Heart right ventricle (tissue), 16 donors: ENCODE results near the gene WIPF2. TPM values are rescaled to one million over a fixed set of nuclear protein-coding genes. Genes with fewer than 3 reads are reported as not detected.
A peak's percentile ranks its signal among the peaks of the same experiment; 100 is the strongest.

Experiments
- ATAC-seq, 8 donors: fragments of 200-7000 bp; cut with Tn5 transposase; one replicate each; pipeline ENCODE4 v1.9.1; 2020; ENCODE audit warnings: mild to moderate bottlenecking in 8 of 8, moderate library complexity in 8 of 8, moderate number of reproducible peaks in 1 of 8
- DNase-seq, 2 donors: peaks; one replicate each; pipeline ENCODE4 v3.0.0-alpha.2; 2020
- H3K27ac ChIP-seq, 10 donors: fragments of 200-600 bp; sonication (generic) in 2 of 10; one replicate each; pipeline versions ENCODE4 v1.5.0 to v1.8.0; 2020 to 2022; ENCODE audit warnings: mild to moderate bottlenecking in 3 of 10
- H3K27me3 ChIP-seq, 7 donors: fragments of 200-600 bp; one replicate each; pipeline ENCODE4 v1.8.0; 2021 to 2022; ENCODE audit warnings: mild to moderate bottlenecking in 2 of 7
- H3K36me3 ChIP-seq, 9 donors: fragments of 200-600 bp; sonication (generic) in 1 of 9; one replicate each; pipeline versions ENCODE4 v1.5.0 to v1.8.0; 2020 to 2022; ENCODE audit warnings: mild to moderate bottlenecking in 2 of 9
- H3K4me1 ChIP-seq, 9 donors: fragments of 200-600 bp; sonication (generic) in 1 of 9; one replicate each; pipeline versions ENCODE4 v1.5.0 to v1.8.0; 2020 to 2022; ENCODE audit warnings: mild to moderate bottlenecking in 4 of 9
- H3K4me3 ChIP-seq, 10 donors: fragments of 200-600 bp; sonication (generic) in 2 of 10; one replicate each; pipeline versions ENCODE4 v1.5.0 to v1.8.0; 2020 to 2022; ENCODE audit warnings: mild to moderate bottlenecking in 7 of 10, moderate library complexity in 2 of 10
- H3K9me3 ChIP-seq, 11 donors: fragments of 200-600 bp in 10 of 11; sonication (generic) in 2 of 11; one replicate each; pipeline versions ENCODE4 v1.5.0 to v1.8.0; 2013 to 2022; ENCODE audit warnings: mild to moderate bottlenecking in 2 of 11, control low read depth in 1 of 11, moderate library complexity in 1 of 11
- CTCF ChIP-seq, 9 donors: fragments of 200-600 bp; sonication (generic) in 2 of 9; IDR thresholded peaks; one replicate each; pipeline versions ENCODE4 v1.5.0 to v1.8.0; 2021 to 2022; ENCODE audit warnings: antibody characterized with exemption in 9 of 9, mild to moderate bottlenecking in 5 of 9, moderate library complexity in 1 of 9
- whole genome bisulfite sequencing, 2 donors: extraction: QIAGEN DNeasy Blood & Tissue Kit; methylation state at CpG; one replicate each; pipeline ENCODE4 v1.1.7; 2013; ENCODE audit warnings: inconsistent platforms in 1 of 2; 5-methylcytosine and 5-hydroxymethylcytosine counted together
- intact Hi-C, 10 donors: fragments of 100-400 bp; cut with DNase I; formaldehyde crosslinking; loops; one replicate each; pipeline versions ENCODE4 v1.11.1 to v1.14.2; 2022
- polyA plus RNA-seq, 2 donors: library from polyadenylated mRNA; stranded (reverse); fragments of 200-250 nt; gene quantifications; one replicate each; pipeline ENCODE4 v1.2.3, GENCODE V29; 2013
- total RNA-seq, 10 donors: library from RNA; stranded (reverse); fragmentation: NEBNext Ultra II Directional in 3 of 10; extraction: Animal tissue kit (Norgen Biotek cat#: 25700) in 3 of 10; gene quantifications; one replicate each; pipeline versions ENCODE4 v1.2.1 to v1.2.4, GENCODE V29; 2021 to 2023
- donor health status: Arrhythmogenic right ventricular cardiomyopathy.
- donor health status: ischemic (EF 13 %, LVEDD 7.1; RV severe dilation, severe dysfunction).
- donor health status: healthy with polysubstance abuse.
- donor health status: DM: no; HTN: yes; CAD: no.
- donor health status: DM: no; HTN: no; CAD: no.
- donor health status: ischemic (EF 25% LVEDD 6.9; RV normal size, moderate dysfunction).
- donor health status: ischemic (EF 25% LVEDD 5.7; RV mildly dilated, moderate dysfunction).
- donor health status: healthy.
- donor health status: DM: yes; HTN: yes; CAD: no.
- donor health status: Ischemic cardiomyopathy.
- donor health status: ischemic (EF 35%, LVEDD 5.7; RV mildly dilated, moderate dysfunction).
- donor health status: nonischemic (EF 11% LVEDD 7.7; RV severe dilation, severe dysfunction).
- donor health status: DM: yes; HTN: yes; CAD: no.
- donor health status: PGD.
- donor health status: ischemic (EF 29% LVEDD 5.4; RV normal size, mild dysfunction).
- donor health status: nonischemic (EF 23%, LVEDD 6.1; RV moderate dilation, normal function).

WIPF2 gene
- total and polyA plus RNA-seq, 12 donors, result 5.1 to 16.0 (median 12.5) TPM

- Histone ChIP-seq H3K27ac (peak within 1 kb of the TSS in 9 of 10 donors; percentile 35 to 98 (median 86)), H3K27me3 (no peaks in the 10 kb centered on the region), H3K4me1 (peaks cover 46 to 93% (median 80%) of the 10 kb centered on the region in 9 donors), H3K9me3 (no peaks in the 10 kb centered on the region), H3K4me3 (peak within 1 kb of the TSS in 9 of 10 donors; percentile 41 to 61 (median 54)), H3K36me3 (no peaks in the 10 kb centered on the region)
- ATAC-seq, result peak in 7 of 8 donors; percentile 19 to 56 (median 34)
- intact Hi-C loops, result loop anchor here in 6 of 10 donors (2.0 to 10.0 kb wide), 6 partner anchors 40 to 256 kb away; partner anchors contain the start of genes TOP2A (in 3 of the 6) and CCR7 (in 1 of the 6)
- peak in 1 of 2 donors; percentile 49 for DNase-seq
- 5 to 16% methylated on average over 20 of the region's 20 CpGs for WGBS, 2 donors
- TF ChIP-seq CTCF (IDR thresholded peaks at IDR 0.05), result no peak
Observed at GRCh38 chr17:40309031-40309948, 90.2 kb downstream of the WIPF2 start, which contains the start of gene RARA. TSS of gene RARA (plus strand) at chr17:40309180. CDS start at chr17:40331219, 22,039 bp downstream.

GRCh38 chr17:40309949-40310510 lies 90.9 kb downstream of the WIPF2 start:
- intact Hi-C loops, result loop anchor here in 9 of 10 donors (2.0 to 10.0 kb wide), 8 partner anchors 37 to 255 kb away; partner anchors contain the start of genes TOP2A (in 3 of the 9) and CCR7 (in 1 of the 9)

GRCh38 chr17:40310882-40311391 lies 91.8 kb downstream of the WIPF2 start:
- no peak for TF ChIP-seq CTCF (IDR thresholded peaks at IDR 0.05)
- ATAC-seq (peak; percentile 21 to 76 (median 62)), DNase-seq (peak in 1 of 2 donors; percentile 55)
- Histone ChIP-seq H3K4me3 (no peak overlapping the region), H3K27ac (peak overlapping the region; percentile 1 to 98 (median 92)), H3K4me1 (peaks cover 50 to 100% (median 90%) of the 10 kb centered on the region in 9 donors), H3K9me3 (no peaks in the 10 kb centered on the region), H3K27me3 (no peaks in the 10 kb centered on the region), H3K36me3 (no peaks in the 10 kb centered on the region)
- intact Hi-C loops, result loop anchor here in 4 of 10 donors (2.0 to 5.0 kb wide), 3 partner anchors 36 to 40 kb away; no protein-coding TSS in a partner anchor
- 47 to 59% methylated on average over 7 of the region's 7 CpGs for WGBS, 2 donors

More at GRCh38 chr17:40309949-40310510, 90.9 kb downstream of the WIPF2 start:
- Histone ChIP-seq H3K27me3 (no peaks in the 10 kb centered on the region), H3K4me3 (peak overlapping the region in 5 of 10 donors; percentile 44 to 61 (median 54)), H3K9me3 (no peaks in the 10 kb centered on the region), H3K4me1 (peaks cover 46 to 93% (median 81%) of the 10 kb centered on the region in 9 donors), H3K36me3 (no peaks in the 10 kb centered on the region), H3K27ac (peak overlapping the region in 8 of 10 donors; percentile 76 to 98 (median 98))
- ATAC-seq (no peak), DNase-seq (no peak)
- 76 to 88% methylated on average over 2 of the region's 2 CpGs for WGBS, 2 donors
- TF ChIP-seq CTCF (IDR thresholded peaks at IDR 0.05), result no peak

GRCh38 chr17:40311575-40311974 lies 92.5 kb downstream of the WIPF2 start:
- ATAC-seq, result peak; percentile 6 to 37 (median 22)
- TF ChIP-seq CTCF (IDR thresholded peaks at IDR 0.05), result peak in 1 of 9 donors; percentile 17
- Histone ChIP-seq H3K27ac (peak overlapping the region; percentile 1 to 98 (median 92)), H3K9me3 (no peaks in the 10 kb centered on the region), H3K27me3 (no peaks in the 10 kb centered on the region), H3K4me3 (no peak overlapping the region), H3K36me3 (no peaks in the 10 kb centered on the region), H3K4me1 (peaks cover 55 to 100% (median 96%) of the 10 kb centered on the region in 9 donors)
- peak; percentile 71 for DNase-seq
- intact Hi-C loops, result loop anchor here in 4 of 10 donors (2.0 to 5.0 kb wide), 3 partner anchors 36 to 39 kb away; no protein-coding TSS in a partner anchor
- WGBS, 2 donors, result 24 to 28% methylated on average over 2 of the region's 2 CpGs
